Loucy (cell line): ENCODE measurements around the gene NFE2.

Experiments
- CTCF ChIP-seq: fragments of 200-600 bp; sonication (generic); conservative IDR thresholded peaks from 2 replicates; pipeline ENCODE4 v1.5.1; 2014; ENCODE audit warnings: mild to moderate bottlenecking, antibody characterized with exemption, low read length
- EZH2phosphoT487 ChIP-seq: fragments of 200-600 bp; IDR thresholded peaks from 2 replicates; pipeline ENCODE4 v1.6.1; 2018; ENCODE audit warnings: antibody characterized with exemption, mild to moderate bottlenecking, moderate library complexity, borderline replicate concordance

- no peak for TF ChIP-seq CTCF
- no peak for TF ChIP-seq EZH2phosphoT487
Measured at GRCh38 chr12:54286042-54287030, 14.5 kb downstream of the NFE2 start.
